ENCODE data around the gene GNPTG. TPM values are rescaled to one million over a fixed set of nuclear protein-coding genes. Genes with fewer than 3 reads are reported as not detected.
A peak's percentile ranks its signal among the peaks of the same experiment; 100 is the strongest.

The GNPTG gene
- total and polyA plus RNA-seq, 2 of the 13 experiments (the other 11 are each of a cell fraction or from before 2014, with no cell fraction given): 22.7 to 71.1 TPM

DNA sequence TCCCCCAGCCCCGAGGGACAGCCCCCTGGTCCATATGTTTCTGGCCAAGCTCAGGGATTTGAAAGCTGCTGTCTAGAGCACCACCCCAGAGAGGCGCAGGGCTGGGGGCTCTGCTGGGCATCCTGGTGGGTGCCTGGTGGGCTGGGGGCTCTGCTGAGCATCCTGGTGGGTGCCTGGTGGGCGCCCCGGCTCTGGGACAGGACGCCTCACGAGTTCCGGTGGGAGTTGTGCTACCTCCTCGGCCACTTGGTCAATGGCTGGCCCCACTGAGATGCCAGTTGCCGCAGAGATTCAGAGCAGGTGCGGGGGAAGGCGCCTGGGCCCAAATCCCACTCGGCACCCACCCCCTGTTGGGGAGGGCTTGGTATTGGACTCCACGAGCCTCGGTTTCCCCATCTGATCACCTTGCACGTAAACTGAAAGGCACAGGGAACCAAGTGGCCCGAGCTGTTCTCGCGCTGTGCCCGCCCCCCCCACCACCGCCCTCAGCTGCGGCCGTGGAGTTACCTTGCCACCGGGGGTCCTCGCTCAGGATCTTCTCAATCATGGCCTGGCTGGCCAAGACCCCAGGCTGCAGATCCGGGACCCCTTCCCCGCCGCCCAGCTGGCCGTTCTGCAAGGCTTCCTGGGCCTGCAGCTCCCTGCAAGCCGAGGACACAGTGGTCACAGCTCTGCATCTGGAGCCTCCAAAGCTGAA, 49.5 kb downstream of the GNPTG start:
- Histone ChIP-seq H3K27me3 (ENCODE audit: control insufficient read depth in 1 of 2, insufficient read depth in 2 of 2, low read length in 2 of 2) (no peaks in the 10 kb centered on the region), H2AFZ (ENCODE audit: low read length) (no peak overlapping the region), H3K9me3 (ENCODE audit: low read length) (no peaks in the 10 kb centered on the region), H3K4me1 (ENCODE audit: insufficient read depth, low read length) (no peaks in the 10 kb centered on the region), H3K79me2 (ENCODE audit: insufficient read depth, low read length) (no peaks in the 10 kb centered on the region), H3K4me2 (ENCODE audit: low read depth, low read length) (no peak overlapping the region), H3K4me3 (replicated peaks in 1 of 3; ENCODE audit: insufficient read depth in 1 of 3, low read depth in 2 of 3, low read length in 3 of 3) (no peak overlapping the region), H3K9ac (ENCODE audit: insufficient read depth, low read depth, low read length) (no peak overlapping the region), H4K20me1 (ENCODE audit: insufficient read depth, low read length) (no peaks in the 10 kb centered on the region), H3K27ac (ENCODE audit: extremely low read length, insufficient read depth, low read length) (no peak overlapping the region), H3K36me3 (replicated peaks in 1 of 2; ENCODE audit: control insufficient read depth in 1 of 2, insufficient read depth in 2 of 2, low read length in 2 of 2) (peaks cover 10 to 11% of the 10 kb centered on the region in 2 experiments; a peak in 4 of 5 replicates)
- 94% methylated on average over 22 of the region's 29 CpGs for WGBS (ENCODE audit: low lambda C conversion rate)
- TF ChIP-seq, protein P1, sequence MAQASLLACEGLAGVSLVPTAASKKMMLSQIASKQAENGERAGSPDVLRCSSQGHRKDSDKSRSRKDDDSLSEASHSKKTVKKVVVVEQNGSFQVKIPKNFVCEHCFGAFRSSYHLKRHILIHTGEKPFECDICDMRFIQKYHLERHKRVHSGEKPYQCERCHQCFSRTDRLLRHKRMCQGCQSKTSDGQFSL (CRISPR knock-in tag; IDR thresholded peaks at IDR 0.05): 0 out of 2 replicates have a peak, but pooled peaks have one; percentile 65
- TF ChIP-seq RBFOX2 (IDR thresholded peaks at IDR 0.05; ENCODE audit: low read depth, low read length): 0 out of 2 replicates have a peak, but pooled peaks have one; percentile 21
- TF ChIP-seq, protein P2, sequence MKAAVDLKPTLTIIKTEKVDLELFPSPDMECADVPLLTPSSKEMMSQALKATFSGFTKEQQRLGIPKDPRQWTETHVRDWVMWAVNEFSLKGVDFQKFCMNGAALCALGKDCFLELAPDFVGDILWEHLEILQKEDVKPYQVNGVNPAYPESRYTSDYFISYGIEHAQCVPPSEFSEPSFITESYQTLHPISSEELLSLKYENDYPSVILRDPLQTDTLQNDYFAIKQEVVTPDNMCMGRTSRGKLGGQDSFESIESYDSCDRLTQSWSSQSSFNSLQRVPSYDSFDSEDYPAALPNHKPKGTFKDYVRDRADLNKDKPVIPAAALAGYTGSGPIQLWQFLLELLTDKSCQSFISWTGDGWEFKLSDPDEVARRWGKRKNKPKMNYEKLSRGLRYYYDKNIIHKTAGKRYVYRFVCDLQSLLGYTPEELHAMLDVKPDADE (CRISPR knock-in tag; IDR thresholded peaks at IDR 0.05): no peak
- TF ChIP-seq, protein P3, sequence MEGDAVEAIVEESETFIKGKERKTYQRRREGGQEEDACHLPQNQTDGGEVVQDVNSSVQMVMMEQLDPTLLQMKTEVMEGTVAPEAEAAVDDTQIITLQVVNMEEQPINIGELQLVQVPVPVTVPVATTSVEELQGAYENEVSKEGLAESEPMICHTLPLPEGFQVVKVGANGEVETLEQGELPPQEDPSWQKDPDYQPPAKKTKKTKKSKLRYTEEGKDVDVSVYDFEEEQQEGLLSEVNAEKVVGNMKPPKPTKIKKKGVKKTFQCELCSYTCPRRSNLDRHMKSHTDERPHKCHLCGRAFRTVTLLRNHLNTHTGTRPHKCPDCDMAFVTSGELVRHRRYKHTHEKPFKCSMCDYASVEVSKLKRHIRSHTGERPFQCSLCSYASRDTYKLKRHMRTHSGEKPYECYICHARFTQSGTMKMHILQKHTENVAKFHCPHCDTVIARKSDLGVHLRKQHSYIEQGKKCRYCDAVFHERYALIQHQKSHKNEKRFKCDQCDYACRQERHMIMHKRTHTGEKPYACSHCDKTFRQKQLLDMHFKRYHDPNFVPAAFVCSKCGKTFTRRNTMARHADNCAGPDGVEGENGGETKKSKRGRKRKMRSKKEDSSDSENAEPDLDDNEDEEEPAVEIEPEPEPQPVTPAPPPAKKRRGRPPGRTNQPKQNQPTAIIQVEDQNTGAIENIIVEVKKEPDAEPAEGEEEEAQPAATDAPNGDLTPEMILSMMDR (CRISPR knock-in tag; IDR thresholded peaks at IDR 0.05): 0 out of 2 replicates have a peak, but pooled peaks have one; percentile 10
- in situ Hi-C loops (cut with HindIII; ENCODE audit: extremely low pct_ligation_motif_present, low pct_unique_long_range_greater_than_20kb): no loop called here
- DNase-seq (ENCODE audit: low spot score) (no peak), FAIRE-seq (no peak), ATAC-seq (no peak)
- no TSS peak for BruUV-seq (replicated peaks)
- CTCF ChIA-PET (ENCODE audit: low intra/inter-chr PET ratio, low total read pairs): no interaction called here
- POLR2A ChIA-PET: interaction anchor here (0.6 kb wide), 1 partner anchor 211 kb away, joined by 3 read pairs; the partner anchor contains the start of genes CRAMP1 and IFT140
- intact Hi-C loops (cut with micrococcal nuclease; ENCODE audit: unreplicated experiment): no loop called here
